ENCODE results near the gene CFAP91. TPM values are rescaled to one million over a fixed set of nuclear protein-coding genes. Genes with fewer than 3 reads are reported as not detected.

The CFAP91 gene
- 1 to 10 TPM in 1 of 2 donors, under 1 TPM in 1; 0.23 to 1.3 TPM for total RNA-seq
- under 1 TPM; 0.48 to 0.63 TPM for polyA plus RNA-seq

- peak; percentile 92 for DNase-seq (ENCODE audit: low spot score)
- 7% methylated on average over 59 of the region's 59 CpGs for WGBS
- Histone ChIP-seq H3K4me3 (ENCODE audit: low read depth in 1 of 3, low read length in 3 of 3) (peak within 1 kb of the TSS; percentile 41 to 76 (median 72)), H3K36me3 (ENCODE audit: control insufficient read depth in 4 of 4, insufficient read depth in 3 of 4, low read depth in 1 of 4, low read length in 3 of 4) (no peaks in the 10 kb centered on the region), H3K9ac (ENCODE audit: low read depth in 1 of 2, low read length in 2 of 2) (no peak within 1 kb of the TSS), H3K27me3 (ENCODE audit: control insufficient read depth in 4 of 4, insufficient read depth in 4 of 4, low read length in 3 of 4) (no peaks in the 10 kb centered on the region), H3K9me3 (ENCODE audit: control insufficient read depth in 4 of 4, low read length in 3 of 4) (no peaks in the 10 kb centered on the region), H3K27ac (ENCODE audit: low read depth in 1 of 2, low read length in 2 of 2) (peak within 1 kb of the TSS; percentile 36 to 60), H3K4me1 (ENCODE audit: control insufficient read depth in 4 of 4, insufficient read depth in 4 of 4, low read length in 3 of 4) (peaks cover 12 to 23% (median 19%) of the 10 kb centered on the region in 4 donors)
- TF ChIP-seq, protein P1, sequence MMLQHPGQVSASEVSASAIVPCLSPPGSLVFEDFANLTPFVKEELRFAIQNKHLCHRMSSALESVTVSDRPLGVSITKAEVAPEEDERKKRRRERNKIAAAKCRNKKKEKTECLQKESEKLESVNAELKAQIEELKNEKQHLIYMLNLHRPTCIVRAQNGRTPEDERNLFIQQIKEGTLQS (IDR thresholded peaks at IDR 0.05): no peak
- TF ChIP-seq HNF4G (IDR thresholded peaks at IDR 0.05) (no peak), SP1 (IDR thresholded peaks at IDR 0.05) (peak; percentile 53), HNF4A (conservative IDR thresholded peaks at IDR 0.05) (peak in 1 of 2 donors; percentile 24), FOXA1 (IDR thresholded peaks at IDR 0.05) (no peak), YY1 (IDR thresholded peaks at IDR 0.05) (peak; percentile 38), EGR1 (IDR thresholded peaks at IDR 0.05; ENCODE audit: low read depth in 2 of 2) (no peak), RAD21 (IDR thresholded peaks at IDR 0.05) (peak in 1 of 2 donors; percentile 41), NR2F2 (IDR thresholded peaks at IDR 0.05) (peak; percentile 62)
- TF ChIP-seq, protein P2, sequence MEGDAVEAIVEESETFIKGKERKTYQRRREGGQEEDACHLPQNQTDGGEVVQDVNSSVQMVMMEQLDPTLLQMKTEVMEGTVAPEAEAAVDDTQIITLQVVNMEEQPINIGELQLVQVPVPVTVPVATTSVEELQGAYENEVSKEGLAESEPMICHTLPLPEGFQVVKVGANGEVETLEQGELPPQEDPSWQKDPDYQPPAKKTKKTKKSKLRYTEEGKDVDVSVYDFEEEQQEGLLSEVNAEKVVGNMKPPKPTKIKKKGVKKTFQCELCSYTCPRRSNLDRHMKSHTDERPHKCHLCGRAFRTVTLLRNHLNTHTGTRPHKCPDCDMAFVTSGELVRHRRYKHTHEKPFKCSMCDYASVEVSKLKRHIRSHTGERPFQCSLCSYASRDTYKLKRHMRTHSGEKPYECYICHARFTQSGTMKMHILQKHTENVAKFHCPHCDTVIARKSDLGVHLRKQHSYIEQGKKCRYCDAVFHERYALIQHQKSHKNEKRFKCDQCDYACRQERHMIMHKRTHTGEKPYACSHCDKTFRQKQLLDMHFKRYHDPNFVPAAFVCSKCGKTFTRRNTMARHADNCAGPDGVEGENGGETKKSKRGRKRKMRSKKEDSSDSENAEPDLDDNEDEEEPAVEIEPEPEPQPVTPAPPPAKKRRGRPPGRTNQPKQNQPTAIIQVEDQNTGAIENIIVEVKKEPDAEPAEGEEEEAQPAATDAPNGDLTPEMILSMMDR (IDR thresholded peaks at IDR 0.05; ENCODE audit: low read depth, low read length, missing input control): no peak
- TF ChIP-seq, protein P3, sequence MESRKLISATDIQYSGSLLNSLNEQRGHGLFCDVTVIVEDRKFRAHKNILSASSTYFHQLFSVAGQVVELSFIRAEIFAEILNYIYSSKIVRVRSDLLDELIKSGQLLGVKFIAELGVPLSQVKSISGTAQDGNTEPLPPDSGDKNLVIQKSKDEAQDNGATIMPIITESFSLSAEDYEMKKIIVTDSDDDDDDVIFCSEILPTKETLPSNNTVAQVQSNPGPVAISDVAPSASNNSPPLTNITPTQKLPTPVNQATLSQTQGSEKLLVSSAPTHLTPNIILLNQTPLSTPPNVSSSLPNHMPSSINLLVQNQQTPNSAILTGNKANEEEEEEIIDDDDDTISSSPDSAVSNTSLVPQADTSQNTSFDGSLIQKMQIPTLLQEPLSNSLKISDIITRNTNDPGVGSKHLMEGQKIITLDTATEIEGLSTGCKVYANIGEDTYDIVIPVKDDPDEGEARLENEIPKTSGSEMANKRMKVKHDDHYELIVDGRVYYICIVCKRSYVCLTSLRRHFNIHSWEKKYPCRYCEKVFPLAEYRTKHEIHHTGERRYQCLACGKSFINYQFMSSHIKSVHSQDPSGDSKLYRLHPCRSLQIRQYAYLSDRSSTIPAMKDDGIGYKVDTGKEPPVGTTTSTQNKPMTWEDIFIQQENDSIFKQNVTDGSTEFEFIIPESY (IDR thresholded peaks at IDR 0.05): no peak
These were observed at the start of gene CFAP91 for GRCh38 chr3:119702530-119703527. CFAP91 (plus strand) TSS chr3:119703022; CDS start chr3:119703099, 77 bp downstream.

- TF ChIP-seq TAF1 (conservative IDR thresholded peaks at IDR 0.05) (no peak), GABPA (IDR thresholded peaks at IDR 0.05 in 1 of 2, conservative IDR thresholded peaks at IDR 0.05 in 1 of 2) (no peak), JUND (IDR thresholded peaks at IDR 0.05) (no peak)
- TF ChIP-seq, protein P2 (IDR thresholded peaks at IDR 0.05; ENCODE audit: low read depth, low read length, missing input control): no peak
- no peak overlapping the region for H3K27ac ChIP-seq (ENCODE audit: low read depth in 1 of 2, low read length in 2 of 2)
- H3K9ac ChIP-seq (ENCODE audit: low read depth in 1 of 2, low read length in 2 of 2): no peak overlapping the region
- no peaks in the 10 kb centered on the region for H3K27me3 ChIP-seq (ENCODE audit: control insufficient read depth in 4 of 4, insufficient read depth in 4 of 4, low read length in 3 of 4)
- H3K4me3 ChIP-seq (ENCODE audit: low read depth in 1 of 3, low read length in 3 of 3): no peak overlapping the region
- no peak for DNase-seq (ENCODE audit: low spot score)
- H3K4me1 ChIP-seq (ENCODE audit: control insufficient read depth in 4 of 4, insufficient read depth in 4 of 4, low read length in 3 of 4): no peaks in the 10 kb centered on the region
- no peaks in the 10 kb centered on the region for H3K9me3 ChIP-seq (ENCODE audit: control insufficient read depth in 4 of 4, low read length in 3 of 4)
- no peaks in the 10 kb centered on the region for H3K36me3 ChIP-seq (ENCODE audit: control insufficient read depth in 4 of 4, insufficient read depth in 3 of 4, low read depth in 1 of 4, low read length in 3 of 4)
- WGBS: 43% methylated on average over 2 of the region's 2 CpGs
These were observed 48.9 kb upstream of the CFAP91 start for GRCh38 chr3:119653876-119654275.
